ENCODE measurements around the gene YJU2. TPM values are rescaled to one million over a fixed set of nuclear protein-coding genes. Genes with fewer than 3 reads are reported as not detected.

The YJU2 gene
- total RNA-seq, 4 donors from 2014 or later: 9.6 to 24.3 (median 17.1) TPM

GRCh38 chr19:4318460-4318859 is 71.6 kb downstream of the YJU2 start:
- no peak overlapping the region for H3K27ac ChIP-seq
- intact Hi-C loops (cut with DNase I; ENCODE audit: low total_unique reads): no loop called here
- H3K9me3 ChIP-seq: no peaks in the 10 kb centered on the region
- no peak overlapping the region for H3K4me3 ChIP-seq
- peaks cover 0 to 10% (median 0%) of the 10 kb centered on the region in 4 donors for H3K4me1 ChIP-seq
- 93 to 100% methylated on average over 1 to 7 of the region's 7 CpGs for WGBS, 2 donors (ENCODE audit: low coverage in 1 of 2)
- TF ChIP-seq, protein P1, sequence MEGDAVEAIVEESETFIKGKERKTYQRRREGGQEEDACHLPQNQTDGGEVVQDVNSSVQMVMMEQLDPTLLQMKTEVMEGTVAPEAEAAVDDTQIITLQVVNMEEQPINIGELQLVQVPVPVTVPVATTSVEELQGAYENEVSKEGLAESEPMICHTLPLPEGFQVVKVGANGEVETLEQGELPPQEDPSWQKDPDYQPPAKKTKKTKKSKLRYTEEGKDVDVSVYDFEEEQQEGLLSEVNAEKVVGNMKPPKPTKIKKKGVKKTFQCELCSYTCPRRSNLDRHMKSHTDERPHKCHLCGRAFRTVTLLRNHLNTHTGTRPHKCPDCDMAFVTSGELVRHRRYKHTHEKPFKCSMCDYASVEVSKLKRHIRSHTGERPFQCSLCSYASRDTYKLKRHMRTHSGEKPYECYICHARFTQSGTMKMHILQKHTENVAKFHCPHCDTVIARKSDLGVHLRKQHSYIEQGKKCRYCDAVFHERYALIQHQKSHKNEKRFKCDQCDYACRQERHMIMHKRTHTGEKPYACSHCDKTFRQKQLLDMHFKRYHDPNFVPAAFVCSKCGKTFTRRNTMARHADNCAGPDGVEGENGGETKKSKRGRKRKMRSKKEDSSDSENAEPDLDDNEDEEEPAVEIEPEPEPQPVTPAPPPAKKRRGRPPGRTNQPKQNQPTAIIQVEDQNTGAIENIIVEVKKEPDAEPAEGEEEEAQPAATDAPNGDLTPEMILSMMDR (IDR thresholded peaks at IDR 0.05): no peak
- no peak for TF ChIP-seq POLR2A (IDR thresholded peaks at IDR 0.05)
- no peak for TF ChIP-seq POLR2AphosphoS5 (IDR thresholded peaks at IDR 0.05)
- no peak for TF ChIP-seq EP300 (IDR thresholded peaks at IDR 0.05; ENCODE audit: low read depth)
- no peak for DNase-seq
- no peaks in the 10 kb centered on the region for H3K36me3 ChIP-seq
- in situ Hi-C loops (cut with MboI; ENCODE audit: low pct_ligation_motif_present in 1 of 4, low pct_unique_long_range_greater_than_20kb in 1 of 4, low sequenced_read_pairs in 3 of 4): no loop called here
- H3K27me3 ChIP-seq: no peaks in the 10 kb centered on the region

Other genes with a start within 250 kb of the YJU2 start
- gene PIAS4, start 239.3 kb upstream of the YJU2 start, total RNA-seq: 100 to 1,000 TPM in 1 of 4 donors, 10 to 100 TPM in 3; 15.5 to 110 (median 23.0) TPM
- gene ZBTB7A, start 180.2 kb upstream of the YJU2 start, total RNA-seq: 100 to 1,000 TPM; 101 to 224 (median 141) TPM
- gene MAP2K2, start 123.0 kb upstream of the YJU2 start, total RNA-seq: 100 to 1,000 TPM; 136 to 199 (median 195) TPM
- 10 to 100 TPM in 1 of 4 donors, 1 to 10 TPM in 2, not detected in 1; 1.1 to 16.4 (median 2.3) TPM for gene CREB3L3, start 93.4 kb upstream of the YJU2 start, total RNA-seq
- gene SIRT6, start 64.5 kb upstream of the YJU2 start, total RNA-seq: 100 to 1,000 TPM; 141 to 215 (median 194) TPM
- gene ANKRD24, start 64.4 kb upstream of the YJU2 start, total RNA-seq: 1 to 10 TPM; 1.2 to 6.4 (median 2.1) TPM
- 1 to 10 TPM in 2 of 4 donors, under 1 TPM in 1, not detected in 1; 0.96 to 3.7 (median 3.7) TPM for gene EBI3, start 17.6 kb upstream of the YJU2 start, total RNA-seq
- gene SHD, start 32.2 kb downstream of the YJU2 start, total RNA-seq: 10 to 100 TPM in 3 of 4 donors, 1 to 10 TPM in 1; 7.6 to 51.4 (median 27.5) TPM
- gene TMIGD2, start 55.3 kb downstream of the YJU2 start, total RNA-seq: 1 to 10 TPM in 2 of 4 donors, not detected in 2; 3.8 to 4.8 TPM
- 1 to 10 TPM in 2 of 4 donors, under 1 TPM in 1, not detected in 1; 0.68 to 2.9 (median 1.5) TPM for gene FSD1, start 57.5 kb downstream of the YJU2 start, total RNA-seq
- 100 to 1,000 TPM; 146 to 680 (median 245) TPM for gene STAP2, start 91.7 kb downstream of the YJU2 start, total RNA-seq
- 10 to 100 TPM; 16.5 to 96.5 (median 33.7) TPM for gene MPND, start 96.5 kb downstream of the YJU2 start, total RNA-seq
- 10 to 100 TPM; 16.5 to 63.2 (median 34.2) TPM for gene SH3GL1, start 153.5 kb downstream of the YJU2 start, total RNA-seq
- gene CHAF1A, start 155.6 kb downstream of the YJU2 start, total RNA-seq: 10 to 100 TPM in 2 of 4 donors, 1 to 10 TPM in 2; 8.5 to 28.9 (median 11.1) TPM
- gene UBXN6, start 210.7 kb downstream of the YJU2 start, total RNA-seq: 100 to 1,000 TPM in 2 of 4 donors, 10 to 100 TPM in 2; 72.2 to 314 (median 132) TPM
- gene HDGFL2, start 225.2 kb downstream of the YJU2 start, total RNA-seq: 10 to 100 TPM; 30.0 to 98.4 (median 38.9) TPM

Data from transverse colon (tissue), 4 donors.